Measurements from ENCODE around the gene TBC1D4.
A peak's percentile ranks its signal among the peaks of the same experiment; 100 is the strongest.
"Not testable (repeated sequence)": the region's sequence is repeated elsewhere in the genome, so short reads cannot be mapped to it uniquely, and the experiment has no call there.

Gene TBC1D4

GRCh38 chr13:75264611-75265010 lies 217.4 kb downstream of the TBC1D4 start:
- no peak for DNase-seq

GRCh38 chr13:75263741-75264407 lies 218.1 kb downstream of the TBC1D4 start:
- DNase-seq, result no peak

GRCh38 chr13:75258159-75258782 lies 223.7 kb downstream of the TBC1D4 start:
- DNase-seq, result peak; percentile 12

GRCh38 chr13:75256922-75257321 lies 225.0 kb downstream of the TBC1D4 start:
- no peak for DNase-seq

- no peak for DNase-seq
These were observed 226.3 kb downstream of the TBC1D4 start for GRCh38 chr13:75255653-75256052.

- DNase-seq, result no peak
These were observed 226.8 kb downstream of the TBC1D4 start for GRCh38 chr13:75255147-75255546.

GRCh38 chr13:75251188-75251587 lies 230.8 kb downstream of the TBC1D4 start:
- no peak for DNase-seq

- no peak for DNase-seq
These were observed 231.3 kb downstream of the TBC1D4 start for GRCh38 chr13:75250526-75251178.

GRCh38 chr13:75245578-75245977 lies 236.4 kb downstream of the TBC1D4 start:
- not testable (repeated sequence) for DNase-seq

GRCh38 chr13:75240240-75240639 lies 241.7 kb downstream of the TBC1D4 start:
- DNase-seq, result not testable (repeated sequence)

- DNase-seq, result no peak
These were observed 245.2 kb downstream of the TBC1D4 start for GRCh38 chr13:75236774-75237173.

All from right kidney (tissue), 1 donor.